DOHH2 (cell line): ENCODE data around the gene OR1G1.

ENCODE experiments used
- CTCF ChIP-seq: fragments of 200-600 bp; sonication (generic); IDR thresholded peaks from one replicate; pipeline ENCODE4 v1.5.1; 2014; ENCODE audit warnings: antibody characterized with exemption, mild to moderate bottlenecking, low read depth, low read length; ENCODE audit not compliant: poor library complexity, severe bottlenecking
- EZH2phosphoT487 ChIP-seq: fragments of 200-600 bp; sonication (generic); IDR thresholded peaks from 2 replicates; pipeline ENCODE4 v1.6.1; 2017; ENCODE audit warnings: borderline replicate concordance, mild to moderate bottlenecking, antibody characterized with exemption, low read length, moderate library complexity, mixed read lengths

- TF ChIP-seq CTCF: no peak
- no peak for TF ChIP-seq EZH2phosphoT487
Observed at GRCh38 chr17:3104322-3104721, 23.0 kb downstream of the OR1G1 start, which contains the start of gene OR1D2.
